NB4 (cell line): ENCODE measurements around the gene PRR15.
A peak's percentile ranks its signal among the peaks of the same experiment; 100 is the strongest.

Experiments
- POLR2A ChIP-seq: IDR thresholded peaks from 2 replicates; pipeline ENCODE4 v1.6.1; 2011; ENCODE audit warnings: mild to moderate bottlenecking; ENCODE audit not compliant: insufficient read length; ENCODE audit errors: extremely low read depth
- TF ChIP-seq, protein P1 (sequence below): IDR thresholded peaks from one replicate; pipeline ENCODE4 v1.5.1; 2012; ENCODE audit warnings: low read depth, low read length
- TF ChIP-seq, protein P2 (sequence below): IDR thresholded peaks from 2 replicates; pipeline ENCODE4 v1.6.1; 2011; ENCODE audit warnings: low read depth, low read length

DNA sequence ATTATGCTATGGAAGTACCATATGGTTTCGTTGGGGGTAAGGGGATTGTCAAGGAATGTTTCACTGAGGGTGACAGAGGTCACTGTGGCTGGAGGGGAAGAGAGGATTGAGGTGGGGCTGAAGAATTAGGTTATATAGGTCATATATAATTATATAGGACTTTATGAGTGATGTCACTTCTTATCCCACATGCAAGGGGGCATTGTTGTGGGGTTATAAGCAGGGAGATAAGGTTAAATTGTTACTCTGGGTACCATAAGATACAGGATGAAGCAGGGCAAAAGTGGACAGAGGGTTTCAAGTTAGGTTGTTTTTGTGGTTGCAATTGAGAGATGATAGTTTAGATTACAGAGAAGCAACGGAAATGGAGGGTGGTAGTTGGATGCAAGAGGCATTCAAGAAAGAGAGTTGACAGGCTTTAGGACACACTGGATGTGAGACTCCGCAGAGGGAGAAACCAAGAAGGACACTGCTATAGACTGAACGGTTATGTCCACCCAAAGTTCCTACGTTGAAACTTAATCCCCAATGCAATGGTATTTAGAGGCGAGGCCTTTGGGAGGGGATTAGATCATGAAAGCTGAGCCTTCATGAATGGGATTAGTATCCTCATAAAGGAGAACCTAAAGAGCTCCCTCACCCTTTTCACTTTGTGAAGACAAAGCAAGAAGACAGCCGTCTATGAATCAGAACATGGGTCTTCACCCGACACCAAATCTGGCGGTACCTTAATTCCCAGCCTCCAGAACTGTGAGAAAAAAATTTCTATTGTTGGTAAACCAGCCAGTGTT is 7.0 kb upstream of the PRR15 start:
- TF ChIP-seq, protein P1, sequence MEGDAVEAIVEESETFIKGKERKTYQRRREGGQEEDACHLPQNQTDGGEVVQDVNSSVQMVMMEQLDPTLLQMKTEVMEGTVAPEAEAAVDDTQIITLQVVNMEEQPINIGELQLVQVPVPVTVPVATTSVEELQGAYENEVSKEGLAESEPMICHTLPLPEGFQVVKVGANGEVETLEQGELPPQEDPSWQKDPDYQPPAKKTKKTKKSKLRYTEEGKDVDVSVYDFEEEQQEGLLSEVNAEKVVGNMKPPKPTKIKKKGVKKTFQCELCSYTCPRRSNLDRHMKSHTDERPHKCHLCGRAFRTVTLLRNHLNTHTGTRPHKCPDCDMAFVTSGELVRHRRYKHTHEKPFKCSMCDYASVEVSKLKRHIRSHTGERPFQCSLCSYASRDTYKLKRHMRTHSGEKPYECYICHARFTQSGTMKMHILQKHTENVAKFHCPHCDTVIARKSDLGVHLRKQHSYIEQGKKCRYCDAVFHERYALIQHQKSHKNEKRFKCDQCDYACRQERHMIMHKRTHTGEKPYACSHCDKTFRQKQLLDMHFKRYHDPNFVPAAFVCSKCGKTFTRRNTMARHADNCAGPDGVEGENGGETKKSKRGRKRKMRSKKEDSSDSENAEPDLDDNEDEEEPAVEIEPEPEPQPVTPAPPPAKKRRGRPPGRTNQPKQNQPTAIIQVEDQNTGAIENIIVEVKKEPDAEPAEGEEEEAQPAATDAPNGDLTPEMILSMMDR: peak; percentile 38
- no peak for TF ChIP-seq POLR2A
- TF ChIP-seq, protein P2, sequence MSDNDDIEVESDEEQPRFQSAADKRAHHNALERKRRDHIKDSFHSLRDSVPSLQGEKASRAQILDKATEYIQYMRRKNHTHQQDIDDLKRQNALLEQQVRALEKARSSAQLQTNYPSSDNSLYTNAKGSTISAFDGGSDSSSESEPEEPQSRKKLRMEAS: no peak
